ENCODE results near the gene PRSS56. TPM values are rescaled to one million over a fixed set of nuclear protein-coding genes. Genes with fewer than 3 reads are reported as not detected.

Gene PRSS56
- total RNA-seq (2022; extraction: Qiagen RNA extraction), result 0.06 to 0.17 TPM (median 0.09 TPM) in 5 replicates

DNA sequence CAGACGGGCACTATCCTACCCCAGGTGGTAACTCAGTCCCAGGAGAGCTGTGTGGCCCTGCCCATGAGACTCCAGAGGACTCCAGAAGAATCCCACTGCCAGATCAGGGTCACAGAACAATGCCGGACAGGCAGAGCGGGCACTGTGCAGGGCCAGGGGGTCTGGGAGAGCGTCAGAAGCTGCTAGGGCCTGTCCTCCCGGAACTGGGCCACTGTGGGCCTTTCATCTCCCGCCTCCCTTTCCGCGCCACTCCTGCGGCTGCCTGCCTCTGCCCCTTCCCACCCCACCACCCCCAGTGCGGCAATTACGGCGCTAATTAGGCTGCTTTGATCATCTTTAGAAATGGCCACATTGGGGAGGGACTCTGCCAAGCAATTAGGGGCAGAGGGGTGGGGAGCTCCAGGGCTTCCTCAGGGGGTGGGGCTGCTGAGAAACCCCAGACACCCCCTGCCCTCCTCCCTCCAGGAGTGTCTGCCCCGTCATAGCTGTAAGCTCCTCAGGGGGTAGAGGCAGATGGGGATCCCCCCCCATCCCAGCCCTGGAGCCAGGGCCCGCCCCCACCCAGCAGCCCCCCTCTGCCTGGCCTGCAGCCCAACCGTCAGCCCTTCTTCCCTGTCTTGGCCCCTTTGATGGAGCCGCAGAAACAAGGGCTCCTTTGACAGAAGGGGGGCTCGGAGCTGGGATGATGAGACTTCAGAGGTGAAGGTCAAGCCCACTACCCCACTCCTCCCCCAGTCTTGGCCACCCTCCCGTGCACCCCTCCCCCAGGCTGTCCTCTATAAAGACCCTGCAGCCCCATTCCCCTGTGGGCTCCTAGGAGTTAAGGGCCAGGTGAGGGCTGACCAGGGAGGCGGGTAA lies at the start of gene PRSS56:
TSS of gene PRSS56 (plus strand) at position 808 of the 858 bp plus-strand sequence. CDS start 211 bp downstream, outside the sequence.

DNA sequence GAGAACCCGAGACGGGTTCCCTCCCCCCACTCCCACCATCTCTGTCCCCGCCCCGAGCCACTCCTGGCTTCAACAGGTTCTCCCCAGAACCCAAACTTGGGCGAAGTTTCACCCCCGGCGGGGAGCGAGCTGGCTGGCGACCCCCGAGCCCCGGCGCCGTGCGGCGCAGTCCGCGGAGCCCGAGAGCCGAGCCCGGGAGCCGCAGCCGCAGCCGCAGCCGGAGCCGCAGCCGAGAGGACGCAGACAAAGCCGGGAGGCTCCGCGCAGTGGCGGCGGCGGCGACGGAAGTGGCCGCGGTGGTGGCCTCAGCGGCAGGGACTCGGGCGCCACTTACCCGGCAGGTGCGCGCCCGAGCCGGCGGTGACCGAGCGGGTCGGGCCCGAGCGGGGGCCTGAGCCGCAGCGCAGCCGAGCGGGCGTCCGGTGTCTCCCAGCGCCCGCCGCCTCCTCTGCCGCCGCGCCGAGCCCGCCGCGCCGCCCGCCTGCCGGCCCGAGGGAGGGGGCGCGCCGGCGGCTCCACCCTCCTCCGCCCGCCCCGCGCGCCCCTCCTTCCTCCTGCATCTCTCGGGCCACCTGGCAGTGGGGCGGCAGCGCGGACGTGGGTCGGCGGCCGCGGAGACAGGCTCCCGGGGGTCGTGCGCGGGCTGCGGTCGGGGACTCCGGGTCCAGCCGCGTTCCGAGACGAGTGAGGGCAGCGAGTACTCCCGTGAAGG lies 32.6 kb upstream of the PRSS56 start, which contains the start of gene ECEL1:
TSS of gene ECEL1 (minus strand) at position 450 of the 712 bp plus-strand sequence. CDS start 1,181 bp downstream, outside the sequence.

GRCh38 chr2:232525791-232526371 lies 5.7 kb downstream of the PRSS56 start, which contains the start of gene CHRND:
CHRND (plus strand) TSS chr2:232526160; CDS start chr2:232526216, 56 bp downstream.

GRCh38 chr2:232539298-232540231 lies 19.4 kb downstream of the PRSS56 start, which contains the start of gene CHRNG:
CHRNG (plus strand) TSS chr2:232539692; CDS start chr2:232539748, 56 bp downstream.

GRCh38 chr2:232550354-232551249 lies 30.4 kb downstream of the PRSS56 start, which contains the start of the genes EIF4E2 and TIGD1:
EIF4E2 (plus strand) TSS chr2:232550689; CDS start chr2:232550725, 36 bp downstream.
TIGD1 (minus strand) TSS chr2:232550557; CDS start chr2:232549882, 675 bp downstream.

Other genes with a start within 250 kb of the PRSS56 start
- 16.1 to 18.1 TPM (median 16.2 TPM) in 5 replicates for gene ALPP, start 141.6 kb upstream of the PRSS56 start, total RNA-seq (2022; extraction: Qiagen RNA extraction)
- 0.33 to 0.55 TPM (median 0.50 TPM) in 5 replicates for gene ALPG, start 113.5 kb upstream of the PRSS56 start, total RNA-seq (2022; extraction: Qiagen RNA extraction)
- 0.05 TPM in 1 of 5 replicates, not detected in the others for gene ALPI, start 64.2 kb upstream of the PRSS56 start, total RNA-seq (2022; extraction: Qiagen RNA extraction)
- 0.15 to 0.25 TPM (median 0.23 TPM) in 5 replicates for gene ECEL1, start 32.6 kb upstream of the PRSS56 start, total RNA-seq (2022; extraction: Qiagen RNA extraction)
- gene CHRND, start 5.8 kb downstream of the PRSS56 start, total RNA-seq (2022; extraction: Qiagen RNA extraction), result not detected in 5 replicates
- not detected in 5 replicates for gene CHRNG, start 19.3 kb downstream of the PRSS56 start, total RNA-seq (2022; extraction: Qiagen RNA extraction)
- gene TIGD1, start 30.2 kb downstream of the PRSS56 start, total RNA-seq (2022; extraction: Qiagen RNA extraction), result 3.9 to 4.6 TPM (median 4.3 TPM) in 5 replicates
- gene EIF4E2, start 30.3 kb downstream of the PRSS56 start, total RNA-seq (2022; extraction: Qiagen RNA extraction), result 83.5 to 210 TPM (median 86.1 TPM) in 5 replicates
- gene EFHD1, start 113.2 kb downstream of the PRSS56 start, total RNA-seq (2022; extraction: Qiagen RNA extraction), result 3.5 to 5.3 TPM (median 4.2 TPM) in 5 replicates
- 22.6 to 29.0 TPM (median 26.3 TPM) in 5 replicates for gene GIGYF2, start 176.9 kb downstream of the PRSS56 start, total RNA-seq (2022; extraction: Qiagen RNA extraction)